G401 (cell line): Measurements from ENCODE around the gene LIPC. TPM values are rescaled to one million over a fixed set of nuclear protein-coding genes. Genes with fewer than 3 reads are reported as not detected.

Experiments
- DNase-seq: peaks from one replicate; pipeline ENCODE4 v3.0.0-alpha.2; 2015; ENCODE audit warnings: low spot score
- in situ Hi-C: cut with HindIII; loops from 2 replicates; pipeline ENCODE4 v1.10.0; 2016; ENCODE audit warnings: low sequenced_read_pairs, mixed read lengths
- total RNA-seq: library from RNA; depleted of rRNA; stranded (reverse); fragments of >200 nt; shearing (Covaris generic); gene quantifications from 2 replicates; pipeline ENCODE4 v1.2.3, GENCODE V29; 2014

The LIPC gene
- total RNA-seq, 1 experiment from 2014 or later: not detected

DNA sequence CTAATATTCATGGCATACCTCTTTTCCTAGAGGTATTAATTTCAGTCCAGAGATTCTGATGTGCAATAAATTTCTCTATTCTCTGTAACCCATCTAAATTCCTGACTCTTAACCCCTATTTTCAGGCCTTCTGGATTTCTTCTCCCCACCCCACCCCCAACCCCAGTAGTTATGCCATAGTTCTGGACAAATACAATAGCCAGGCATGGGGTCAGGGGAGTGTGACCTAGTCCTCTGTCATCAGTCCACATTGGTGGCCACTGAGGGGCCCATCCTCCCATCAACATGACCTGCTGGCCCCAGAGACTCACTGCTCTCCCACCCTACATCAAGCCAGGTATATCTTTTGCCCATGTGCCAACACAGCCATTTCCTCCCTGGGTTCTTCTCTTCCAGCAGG lies 3.8 kb upstream of the LIPC start:
- in situ Hi-C loops: no loop called here
- DNase-seq: no peak

DNA sequence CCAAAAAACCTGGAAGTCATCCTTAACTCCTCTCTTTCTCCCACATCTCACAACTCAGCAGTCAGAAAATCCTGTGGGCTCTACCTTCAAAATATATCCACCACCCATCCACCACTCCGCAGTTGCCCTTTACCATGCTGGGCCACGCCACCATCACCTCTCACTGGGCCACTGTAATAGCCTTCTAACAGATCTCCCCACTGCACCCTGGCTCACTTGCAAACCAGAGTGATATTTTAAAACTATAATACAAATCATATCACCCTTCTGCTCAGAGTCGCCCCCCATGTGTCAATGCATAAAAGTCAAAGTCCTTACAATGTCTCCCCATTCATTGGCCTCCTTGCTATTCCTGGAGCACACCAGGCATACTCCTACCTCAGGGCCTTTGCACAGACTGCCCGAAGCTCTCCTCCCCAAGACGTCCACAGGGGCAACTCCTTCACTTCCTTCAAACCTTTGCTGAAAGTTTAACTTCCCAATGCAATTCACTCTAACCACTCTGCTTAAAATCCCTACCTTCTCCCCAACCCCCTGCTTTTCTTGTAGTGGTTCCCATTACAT lies 1.5 kb upstream of the LIPC start:
- in situ Hi-C loops: no loop called here
- DNase-seq: no peak

GRCh38 chr15:58432401-58432800 lies 610 bp downstream of the LIPC start:
- in situ Hi-C loops: no loop called here
- peak; percentile 26 for DNase-seq

DNA sequence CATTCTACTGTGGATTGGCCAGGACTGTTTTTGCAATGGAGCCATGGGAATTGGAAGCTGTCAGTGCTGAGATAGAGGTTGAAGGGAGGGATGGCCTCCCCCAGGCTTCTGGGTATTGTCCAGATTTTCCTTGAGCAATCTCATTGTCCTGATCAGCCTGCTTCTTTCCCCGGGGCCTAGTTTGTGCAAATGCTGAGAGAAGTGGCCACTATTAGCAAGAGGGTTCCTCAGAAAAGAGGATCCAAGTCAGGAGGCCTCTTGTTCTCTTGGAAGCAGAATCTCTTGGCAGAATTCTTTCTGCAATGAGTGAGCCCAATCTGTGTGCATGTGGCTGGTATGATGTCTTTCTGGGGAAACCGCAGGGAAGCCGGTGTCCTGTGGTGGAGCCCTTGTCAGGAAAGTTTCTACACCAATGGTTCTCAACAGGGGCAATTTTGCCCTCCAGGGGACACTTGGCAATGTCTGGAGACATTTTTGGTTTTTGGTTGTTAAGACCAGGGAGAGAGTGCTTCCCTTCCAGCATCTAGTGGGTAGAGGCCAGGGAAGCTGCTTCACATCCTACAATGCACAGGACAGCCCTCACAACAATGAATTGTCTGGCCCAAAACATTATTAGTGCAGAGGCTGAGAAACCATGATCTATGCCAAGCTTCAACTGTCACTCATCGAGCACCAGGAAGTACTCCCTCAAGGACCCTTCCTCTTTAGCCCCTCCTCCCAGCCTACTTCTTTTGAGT lies 2.0 kb downstream of the LIPC start:
- in situ Hi-C loops: no loop called here
- DNase-seq: peak; percentile 96

- in situ Hi-C loops: no loop called here
- DNase-seq: peak; percentile 88
Observed at GRCh38 chr15:58434334-58434875, 2.6 kb downstream of the LIPC start.

- DNase-seq: no peak
- in situ Hi-C loops: no loop called here
Observed at GRCh38 chr15:58436552-58436951, 4.8 kb downstream of the LIPC start.

DNA sequence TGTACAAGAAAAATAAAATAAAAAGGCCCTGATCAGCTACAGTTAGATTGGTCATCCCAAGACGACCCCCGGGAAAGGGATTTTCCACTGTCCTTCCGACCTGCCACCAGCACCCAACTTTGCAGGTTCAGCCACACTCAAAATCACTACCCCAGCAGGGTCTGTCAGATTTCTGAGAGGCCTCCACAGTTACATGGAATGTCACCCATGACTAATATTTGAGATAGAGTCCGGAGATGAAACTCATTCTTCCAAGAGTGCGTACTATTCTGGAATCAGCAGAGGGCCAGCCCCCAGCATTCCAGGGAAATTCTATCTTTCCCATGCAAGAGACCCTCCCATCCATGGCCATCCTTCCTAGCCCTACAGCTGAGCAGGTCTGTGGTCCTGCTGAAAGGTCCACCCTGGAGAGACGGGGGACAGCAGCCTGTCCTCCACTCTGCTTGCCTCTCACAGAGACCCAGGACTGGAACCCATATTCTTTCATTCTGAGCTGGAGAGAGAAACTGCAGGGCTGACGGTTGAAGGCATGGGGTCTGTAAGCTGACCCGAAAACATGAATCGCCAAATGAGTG lies 5.8 kb downstream of the LIPC start:
- in situ Hi-C loops: no loop called here
- DNase-seq: no peak

DNA sequence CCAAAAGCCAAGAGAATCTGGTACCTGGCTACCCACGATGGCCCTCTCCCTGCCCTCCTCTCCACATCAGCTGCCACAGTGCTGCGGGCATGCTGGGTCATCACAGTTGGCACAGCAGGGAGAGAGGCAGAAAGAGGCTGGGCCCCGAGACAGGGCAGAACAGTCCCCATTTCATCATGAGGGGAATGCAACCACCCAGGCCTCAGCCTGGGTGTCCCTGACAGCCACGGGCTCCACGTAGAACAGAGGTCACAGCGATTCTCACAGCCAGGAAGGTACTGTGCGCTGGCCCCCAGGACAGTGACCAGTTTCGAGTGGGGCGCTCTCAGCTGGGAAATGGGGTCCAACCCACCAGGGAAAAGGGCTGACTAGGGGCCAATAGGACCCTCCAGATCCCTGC lies 6.3 kb downstream of the LIPC start:
- no peak for DNase-seq
- in situ Hi-C loops: no loop called here

DNA sequence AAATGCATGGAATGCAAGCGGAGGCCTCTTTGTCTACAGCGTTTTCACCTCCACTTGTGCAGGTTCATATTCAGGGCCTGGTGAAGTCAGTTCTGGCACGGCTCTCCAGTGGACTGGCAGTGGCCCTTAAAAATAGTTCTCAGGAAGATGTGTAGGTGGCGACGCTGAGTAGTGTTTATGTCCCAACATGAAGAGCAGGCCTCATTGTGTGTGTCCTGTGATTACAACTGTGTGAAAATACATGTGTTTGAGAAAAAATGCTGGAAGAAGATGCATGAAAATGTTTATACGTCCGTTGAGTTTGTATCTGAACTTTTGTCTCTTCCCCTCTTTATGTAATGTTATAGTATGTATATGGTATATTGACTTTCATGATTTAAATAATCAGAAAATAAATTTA lies 7.2 kb downstream of the LIPC start:
- DNase-seq: peak; percentile 19
- in situ Hi-C loops: no loop called here

GRCh38 chr15:58440158-58440910 lies 8.5 kb downstream of the LIPC start:
- in situ Hi-C loops: no loop called here

DNA sequence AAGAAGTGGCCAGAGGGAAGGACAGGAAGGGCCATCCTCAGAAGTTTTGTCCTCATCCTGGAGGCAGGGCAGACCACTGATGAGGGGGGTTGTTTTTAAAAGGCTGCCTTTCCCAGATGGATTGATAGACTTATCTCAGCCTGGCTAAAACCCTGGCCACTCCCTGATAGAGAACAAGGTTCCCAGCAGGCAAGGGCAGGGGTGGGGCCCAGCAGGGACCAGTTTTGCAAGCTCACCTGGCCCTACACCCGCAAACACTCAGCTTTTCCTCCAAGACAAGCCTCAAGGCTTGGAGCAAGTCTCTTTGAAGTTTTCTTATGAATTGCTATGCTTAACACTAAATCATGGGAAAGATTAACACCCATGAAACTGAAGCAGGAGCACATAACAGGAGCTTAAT lies 9.1 kb downstream of the LIPC start:
- in situ Hi-C loops: no loop called here
- no peak for DNase-seq

More at GRCh38 chr15:58440158-58440910, 8.5 kb downstream of the LIPC start:
- DNase-seq: no peak

GRCh38 chr15:58441376-58442070 lies 9.7 kb downstream of the LIPC start:
- DNase-seq: no peak
- in situ Hi-C loops: no loop called here

DNA sequence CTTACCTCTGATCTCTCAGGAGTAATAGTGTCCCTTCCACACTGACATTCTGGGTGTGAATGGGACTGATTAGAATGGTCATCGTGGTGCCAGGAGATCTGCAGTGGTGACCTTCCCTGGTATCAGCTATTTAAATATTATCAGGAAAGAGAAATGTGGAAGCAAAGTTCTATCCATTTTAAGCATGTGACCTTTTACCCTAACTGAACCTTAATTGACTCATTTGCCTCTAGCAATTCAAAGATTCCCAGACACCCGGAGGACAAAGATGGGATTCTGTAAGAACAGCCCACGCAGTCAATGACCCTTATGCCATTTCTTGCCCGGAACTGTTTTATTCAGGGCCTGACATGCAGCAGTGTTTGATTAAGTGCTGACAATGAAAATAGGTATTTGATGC lies 10.3 kb downstream of the LIPC start:
- in situ Hi-C loops: no loop called here
- no peak for DNase-seq

GRCh38 chr15:58443308-58443707 lies 11.5 kb downstream of the LIPC start:
- in situ Hi-C loops: no loop called here

DNA sequence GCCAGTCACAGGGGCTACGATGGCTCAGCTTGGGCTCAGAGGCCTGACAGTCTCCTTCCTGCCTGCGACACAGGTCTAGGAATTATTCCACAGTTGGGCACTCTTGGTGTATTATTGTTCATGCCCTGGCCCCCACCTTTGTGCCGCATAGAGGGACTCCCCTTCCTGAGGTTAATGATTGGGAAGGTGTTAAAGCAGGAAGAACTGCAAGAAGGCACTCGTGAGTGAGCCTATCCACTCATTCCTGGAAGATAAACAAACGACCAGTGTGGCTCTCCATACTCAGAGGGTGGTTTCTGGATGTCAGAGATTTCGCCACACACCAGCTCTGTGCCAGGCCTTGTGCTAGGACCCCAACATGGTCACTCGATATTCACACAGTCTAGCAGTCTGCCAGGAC lies 12.3 kb downstream of the LIPC start:
- DNase-seq: no peak
- in situ Hi-C loops: no loop called here

More at GRCh38 chr15:58443308-58443707, 11.5 kb downstream of the LIPC start:
- no peak for DNase-seq

GRCh38 chr15:58444658-58445332 lies 13.0 kb downstream of the LIPC start:
- in situ Hi-C loops: no loop called here

DNA sequence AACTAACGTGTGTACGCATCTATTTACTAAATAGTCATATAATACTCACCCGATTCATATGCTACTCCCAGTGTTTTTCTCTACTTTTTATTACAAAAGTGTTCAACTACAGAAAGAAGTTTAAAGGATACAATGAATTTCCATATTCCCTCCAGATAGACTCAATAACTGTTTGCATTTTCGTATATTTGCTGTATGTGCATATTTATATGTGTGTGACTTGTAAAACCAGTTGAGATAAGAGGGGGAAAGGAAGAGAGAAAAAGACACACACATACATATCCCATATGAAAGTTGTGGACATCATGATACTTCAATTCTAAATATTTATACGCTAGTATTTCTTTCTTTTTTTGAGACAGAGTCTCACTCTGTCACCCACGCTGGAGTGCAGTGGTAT lies 14.1 kb downstream of the LIPC start:
- in situ Hi-C loops: no loop called here
- DNase-seq: no peak

More at GRCh38 chr15:58444658-58445332, 13.0 kb downstream of the LIPC start:
- DNase-seq: no peak

DNA sequence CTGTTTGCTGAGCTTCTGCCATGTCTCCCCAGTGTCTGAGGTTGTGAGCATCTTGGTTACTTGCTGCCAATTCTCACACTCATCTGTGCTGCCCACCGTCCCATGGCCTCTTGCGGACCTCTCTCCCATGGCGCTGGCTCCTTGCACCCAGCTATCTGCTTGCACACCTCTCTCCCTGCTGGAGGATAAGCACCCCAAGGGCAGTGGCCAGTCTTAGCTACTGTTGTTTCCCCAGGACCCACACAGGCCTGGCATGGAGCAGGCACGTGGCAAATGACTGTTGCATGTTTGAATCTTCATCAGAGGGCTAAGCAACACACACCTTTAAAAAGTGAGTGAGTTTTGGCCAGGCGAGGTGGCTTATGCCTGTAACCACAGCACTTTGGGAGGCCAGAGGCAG lies 14.7 kb downstream of the LIPC start:
- in situ Hi-C loops: no loop called here
- DNase-seq: no peak
